WTC11 (cell line): ENCODE results near the gene AGBL2.

Experiments
- ATF1 ChIP-seq: sonication (generic); formaldehyde crosslinking; IDR thresholded peaks from 2 replicates; pipeline ENCODE4 v1.8.1; 2023; ENCODE audit warnings: mild to moderate bottlenecking, moderate library complexity, missing genetic modification reagents
- CTCF ChIP-seq: fragments of 200-600 bp; IDR thresholded peaks from 2 replicates; pipeline ENCODE4 v1.8.0; 2022; ENCODE audit warnings: antibody characterized with exemption
- ETV6 ChIP-seq: sonication (generic); formaldehyde crosslinking; IDR thresholded peaks from 2 replicates; pipeline ENCODE4 v1.8.1; 2022; ENCODE audit warnings: mild to moderate bottlenecking, missing genetic modification reagents
- IRF1 ChIP-seq: sonication (generic); formaldehyde crosslinking; IDR thresholded peaks from 2 replicates; pipeline ENCODE4 v1.8.0; 2023; ENCODE audit warnings: missing genetic modification reagents
- NFYB ChIP-seq: sonication (generic); formaldehyde crosslinking; conservative IDR thresholded peaks from 2 replicates; pipeline ENCODE4 v1.8.0; 2022; ENCODE audit warnings: low read depth, missing genetic modification reagents
- USF1 ChIP-seq: sonication (generic); formaldehyde crosslinking; IDR thresholded peaks from 2 replicates; pipeline ENCODE4 v1.8.0; 2022; ENCODE audit warnings: mild to moderate bottlenecking, missing genetic modification reagents
- USF2 ChIP-seq: sonication (generic); formaldehyde crosslinking; IDR thresholded peaks from 2 replicates; pipeline ENCODE4 v1.8.1; 2023; ENCODE audit warnings: mild to moderate bottlenecking, missing genetic modification reagents, moderate library complexity
- ZNF671 ChIP-seq: fragments of 250-450 bp; sonication (Bioruptor Pico); IDR thresholded peaks from 2 replicates; pipeline ENCODE4 v1.8.0; 2021; ENCODE audit warnings: mild to moderate bottlenecking

GRCh38 chr11:47661245-47661644 lies 53.9 kb downstream of the AGBL2 start:
- TF ChIP-seq ZNF671 (CRISPR knock-in tag) (no peak), ATF1 (CRISPR knock-in tag) (no peak), USF2 (no peak), ETV6 (no peak), NFYB (no peak), CTCF (no peak), IRF1 (no peak), USF1 (no peak)
